Measurements from ENCODE around the gene TBC1D8. TPM values are rescaled to one million over a fixed set of nuclear protein-coding genes. Genes with fewer than 3 reads are reported as not detected.

The TBC1D8 gene
- total and polyA plus RNA-seq, 2 of the 8 experiments (the other 6 are each of a cell fraction or from before 2014, with no cell fraction given): 20.8 to 21.8 TPM

GRCh38 chr2:101012706-101013181, 138.4 kb downstream of the TBC1D8 start (continued):
- TF ChIP-seq, protein P1, sequence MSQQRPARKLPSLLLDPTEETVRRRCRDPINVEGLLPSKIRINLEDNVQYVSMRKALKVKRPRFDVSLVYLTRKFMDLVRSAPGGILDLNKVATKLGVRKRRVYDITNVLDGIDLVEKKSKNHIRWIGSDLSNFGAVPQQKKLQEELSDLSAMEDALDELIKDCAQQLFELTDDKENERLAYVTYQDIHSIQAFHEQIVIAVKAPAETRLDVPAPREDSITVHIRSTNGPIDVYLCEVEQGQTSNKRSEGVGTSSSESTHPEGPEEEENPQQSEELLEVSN (IDR thresholded peaks at IDR 0.05): no peak
- TF ChIP-seq GABPA (IDR thresholded peaks at IDR 0.05; ENCODE audit: borderline replicate concordance, insufficient read depth, low read length): no peak
- TF ChIP-seq, protein P2, sequence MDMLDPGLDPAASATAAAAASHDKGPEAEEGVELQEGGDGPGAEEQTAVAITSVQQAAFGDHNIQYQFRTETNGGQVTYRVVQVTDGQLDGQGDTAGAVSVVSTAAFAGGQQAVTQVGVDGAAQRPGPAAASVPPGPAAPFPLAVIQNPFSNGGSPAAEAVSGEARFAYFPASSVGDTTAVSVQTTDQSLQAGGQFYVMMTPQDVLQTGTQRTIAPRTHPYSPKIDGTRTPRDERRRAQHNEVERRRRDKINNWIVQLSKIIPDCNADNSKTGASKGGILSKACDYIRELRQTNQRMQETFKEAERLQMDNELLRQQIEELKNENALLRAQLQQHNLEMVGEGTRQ (IDR thresholded peaks at IDR 0.05; ENCODE audit: low read length): no peak
- TF ChIP-seq JUN (IDR thresholded peaks at IDR 0.05; ENCODE audit: low read depth, low read length): no peak
